Measurements from ENCODE around the gene SLC22A31.

DNA sequence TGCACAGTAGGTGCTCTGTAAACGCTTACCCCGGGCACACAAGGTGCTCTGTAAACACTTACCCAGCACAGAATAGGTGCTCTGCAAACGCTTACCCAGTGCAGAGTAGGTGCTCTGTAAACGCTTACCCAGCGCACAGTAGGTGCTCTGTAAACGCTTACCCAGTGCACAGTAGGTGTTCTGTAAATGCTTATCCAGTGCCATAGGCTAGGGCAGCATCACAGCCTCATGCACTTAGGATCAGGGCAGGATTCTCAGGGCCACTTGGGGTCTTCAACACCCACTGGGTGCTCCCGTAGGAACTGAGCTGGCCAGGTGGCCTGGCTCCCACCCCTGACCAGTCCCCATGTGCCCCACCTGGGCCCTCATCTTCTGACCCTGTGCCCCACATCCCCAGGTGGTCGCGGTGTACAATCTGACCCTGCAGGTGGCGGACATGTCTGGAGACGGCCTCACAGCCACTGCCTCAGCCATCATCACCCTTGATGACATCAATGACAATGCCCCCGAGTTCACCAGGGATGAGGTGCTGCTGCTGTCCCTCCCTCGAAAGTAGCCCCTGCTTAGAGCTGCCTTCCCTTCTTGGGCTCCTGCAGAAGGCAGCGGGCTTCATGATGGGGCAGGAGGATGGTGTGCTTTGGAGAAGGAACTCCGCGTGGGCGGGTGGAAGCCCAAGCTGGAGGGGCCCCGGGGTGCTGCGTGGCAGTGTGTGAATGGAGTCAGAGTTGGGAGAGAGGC, 13.1 kb downstream of the SLC22A31 start:
- TF ChIP-seq POLR2A (IDR thresholded peaks at IDR 0.05), result no peak
- no peak for TF ChIP-seq CTCF (IDR thresholded peaks at IDR 0.05 in 8 of 11, conservative IDR thresholded peaks at IDR 0.05 in 3 of 11)

All from spleen (tissue), 7 donors.